HL-60/S4 treated with retinoic acid at 250 ng/mL for 4 days and 3 days (cell line): ENCODE results near the gene TBCD.

Experiments used
- in situ Hi-C: fragments of 300-500 bp; cut with MboI; formaldehyde crosslinking; loops from 2 replicates; pipeline ENCODE4 v1.7.0; 2022; ENCODE audit warnings: low sequenced_read_pairs

Gene TBCD

GRCh38 chr17:82789806-82790205 lies 37.9 kb downstream of the TBCD start:
- in situ Hi-C loops: no loop called here

GRCh38 chr17:82790391-82790790 lies 38.5 kb downstream of the TBCD start:
- in situ Hi-C loops: no loop called here

GRCh38 chr17:82791532-82791931 lies 39.7 kb downstream of the TBCD start:
- in situ Hi-C loops: no loop called here

- in situ Hi-C loops: no loop called here
Observed at GRCh38 chr17:82793974-82794630, 42.2 kb downstream of the TBCD start.

- in situ Hi-C loops: no loop called here
Observed at GRCh38 chr17:82794781-82795482, 43.1 kb downstream of the TBCD start.

- in situ Hi-C loops: no loop called here
Observed at GRCh38 chr17:82795615-82796014, 43.8 kb downstream of the TBCD start.

- in situ Hi-C loops: no loop called here
Observed at GRCh38 chr17:82797061-82797460, 45.2 kb downstream of the TBCD start.

- in situ Hi-C loops: no loop called here
Observed at GRCh38 chr17:82798752-82799151, 46.9 kb downstream of the TBCD start.

- in situ Hi-C loops: no loop called here
Observed at GRCh38 chr17:82799591-82799990, 47.7 kb downstream of the TBCD start.

- in situ Hi-C loops: no loop called here
Observed at GRCh38 chr17:82800885-82801284, 49.0 kb downstream of the TBCD start.

GRCh38 chr17:82801377-82801970 lies 49.6 kb downstream of the TBCD start:
- in situ Hi-C loops: no loop called here

- in situ Hi-C loops: no loop called here
Observed at GRCh38 chr17:82802075-82802780, 50.4 kb downstream of the TBCD start.

- in situ Hi-C loops: no loop called here
Observed at GRCh38 chr17:82803185-82803584, 51.3 kb downstream of the TBCD start.

- in situ Hi-C loops: no loop called here
Observed at GRCh38 chr17:82803606-82804005, 51.7 kb downstream of the TBCD start.

- in situ Hi-C loops: no loop called here
Observed at GRCh38 chr17:82804442-82805191, 52.8 kb downstream of the TBCD start.

GRCh38 chr17:82805254-82805653 lies 53.4 kb downstream of the TBCD start:
- in situ Hi-C loops: no loop called here

- in situ Hi-C loops: no loop called here
Observed at GRCh38 chr17:82805823-82806222, 54.0 kb downstream of the TBCD start.

- in situ Hi-C loops: no loop called here
Observed at GRCh38 chr17:82806645-82807044, 54.8 kb downstream of the TBCD start.

GRCh38 chr17:82807101-82807500 lies 55.2 kb downstream of the TBCD start:
- in situ Hi-C loops: no loop called here

GRCh38 chr17:82807562-82807961 lies 55.7 kb downstream of the TBCD start:
- in situ Hi-C loops: no loop called here

- in situ Hi-C loops: no loop called here
Observed at GRCh38 chr17:82808006-82808405, 56.1 kb downstream of the TBCD start.
